GM12864 (cell line): ENCODE data around the gene CACNA1C.

ENCODE experiments used
- DNase-seq: peaks from one replicate; pipeline ENCODE4 v3.0.0-alpha.2; 2011; ENCODE audit warnings: low read depth
- H3K4me3 ChIP-seq: 2 replicates; pipeline ENCODE4 v1.5.1; 2011; ENCODE audit warnings: mild to moderate bottlenecking, low read depth, low read length, control low read depth
- CTCF ChIP-seq: IDR thresholded peaks from 2 replicates; pipeline ENCODE4 v1.5.1; 2011; ENCODE audit warnings: low read depth, mild to moderate bottlenecking, moderate library complexity, low read length, control low read depth, inconsistent platforms; ENCODE audit errors: missing control alignments

The CACNA1C gene

GRCh38 chr12:2693980-2694610 lies 641.3 kb downstream of the CACNA1C start:
- DNase-seq, result no peak
- no peak overlapping the region for H3K4me3 ChIP-seq
- TF ChIP-seq CTCF, result no peak

- no peak for TF ChIP-seq CTCF
- no peak overlapping the region for H3K4me3 ChIP-seq
- DNase-seq, result no peak
Measured at GRCh38 chr12:2696136-2696535, 643.3 kb downstream of the CACNA1C start.

GRCh38 chr12:2697057-2697800 lies 644.4 kb downstream of the CACNA1C start:
- no peak overlapping the region for H3K4me3 ChIP-seq
- no peak for TF ChIP-seq CTCF
- DNase-seq, result no peak

GRCh38 chr12:2698566-2698965 lies 645.8 kb downstream of the CACNA1C start:
- no peak for DNase-seq
- TF ChIP-seq CTCF, result no peak
- H3K4me3 ChIP-seq, result no peak overlapping the region

GRCh38 chr12:2710701-2711100 lies 657.9 kb downstream of the CACNA1C start:
- TF ChIP-seq CTCF, result no peak
- no peak for DNase-seq
- no peak overlapping the region for H3K4me3 ChIP-seq

GRCh38 chr12:2719392-2719791 lies 666.6 kb downstream of the CACNA1C start:
- no peak for DNase-seq
- no peak for TF ChIP-seq CTCF
- H3K4me3 ChIP-seq, result no peak overlapping the region

GRCh38 chr12:2722806-2723205 lies 670.0 kb downstream of the CACNA1C start:
- TF ChIP-seq CTCF, result no peak
- no peak overlapping the region for H3K4me3 ChIP-seq
- DNase-seq, result no peak
